Stimulated activated CD4-positive, alpha-beta T cell treated with anti-CD3 and anti-CD28 coated beads, Interleukin-1b, Interleukin-23, amount 100 ng/mL, for 24 hours (primary cell): ENCODE data around the gene FTCDNL1.
A peak's percentile ranks its signal among the peaks of the same experiment; 100 is the strongest.

ENCODE experiments used
- DNase-seq, 4 experiments: peaks; one replicate each; pipeline ENCODE4 v3.0.0-alpha.2; 2020; ENCODE audit warnings: low read depth in 4 of 4, low spot score in 1 of 4

FTCDNL1 gene

GRCh38 chr2:199743415-199744120 lies 107.4 kb downstream of the FTCDNL1 start:
- no peak for DNase-seq

GRCh38 chr2:199742884-199743283 lies 108.1 kb downstream of the FTCDNL1 start:
- DNase-seq = no peak

GRCh38 chr2:199740111-199740428 lies 110.9 kb downstream of the FTCDNL1 start:
- DNase-seq = no peak

- peak; percentile 25 to 57 (median 54) for DNase-seq
Measured at GRCh38 chr2:199739413-199740110, 111.4 kb downstream of the FTCDNL1 start.

DNA sequence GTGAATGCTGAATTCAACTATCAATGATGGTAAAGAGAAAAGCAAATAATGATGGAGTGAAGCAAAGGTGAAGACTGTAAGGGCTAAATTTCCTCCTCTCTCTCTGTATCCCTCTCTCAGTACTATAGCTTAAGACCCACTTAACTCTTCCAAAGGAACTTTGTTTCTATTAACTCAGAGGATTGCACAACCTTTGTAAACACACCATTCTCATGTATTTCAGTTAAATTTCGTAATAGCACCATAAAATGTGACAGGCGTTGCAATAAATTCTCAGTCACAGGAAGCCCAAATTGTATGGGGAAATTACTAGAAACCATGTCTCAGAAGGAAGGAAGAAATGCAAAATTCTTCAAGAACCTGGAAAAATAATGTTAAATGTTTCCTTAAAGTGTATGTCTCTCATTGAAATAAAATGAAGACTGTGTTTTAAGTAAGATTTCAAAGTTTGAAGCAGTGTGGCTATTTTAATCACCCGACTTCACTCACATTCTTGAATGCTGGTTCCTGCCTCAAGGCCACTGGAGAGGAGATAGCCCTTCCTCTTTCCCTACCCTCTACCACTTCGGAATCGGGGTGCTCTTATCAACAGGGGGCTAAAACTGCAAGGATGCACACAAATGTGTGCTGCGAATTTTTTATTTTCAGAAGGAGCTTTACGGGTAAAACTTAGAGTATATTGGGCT lies 112.1 kb downstream of the FTCDNL1 start:
- DNase-seq = no peak

GRCh38 chr2:199734651-199735050 lies 116.3 kb downstream of the FTCDNL1 start:
- DNase-seq = no peak

GRCh38 chr2:199734011-199734410 lies 117.0 kb downstream of the FTCDNL1 start:
- no peak for DNase-seq

GRCh38 chr2:199727801-199728200 lies 123.2 kb downstream of the FTCDNL1 start:
- DNase-seq = no peak

GRCh38 chr2:199727306-199727705 lies 123.7 kb downstream of the FTCDNL1 start:
- no peak for DNase-seq

DNA sequence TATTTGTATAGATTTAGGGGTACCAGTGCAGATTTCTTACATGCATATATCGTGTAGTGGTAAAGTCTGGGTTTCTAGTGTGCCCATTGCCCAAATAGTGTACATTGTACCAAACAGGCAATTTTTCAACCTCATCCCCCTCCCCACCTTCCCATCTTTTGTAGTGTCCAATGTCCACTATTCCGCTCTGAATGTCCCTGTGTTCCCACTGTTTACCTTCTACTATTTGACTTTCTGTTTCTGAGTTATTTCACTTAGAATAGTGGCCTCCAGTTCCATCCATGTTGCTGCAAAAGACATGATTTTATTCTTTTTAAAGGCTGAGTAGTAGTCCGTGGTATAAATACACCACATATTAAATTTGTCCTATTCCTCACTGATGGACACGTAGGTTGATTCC lies 132.9 kb downstream of the FTCDNL1 start:
- DNase-seq = no peak

GRCh38 chr2:199717587-199717907 lies 133.4 kb downstream of the FTCDNL1 start:
- no peak for DNase-seq

DNA sequence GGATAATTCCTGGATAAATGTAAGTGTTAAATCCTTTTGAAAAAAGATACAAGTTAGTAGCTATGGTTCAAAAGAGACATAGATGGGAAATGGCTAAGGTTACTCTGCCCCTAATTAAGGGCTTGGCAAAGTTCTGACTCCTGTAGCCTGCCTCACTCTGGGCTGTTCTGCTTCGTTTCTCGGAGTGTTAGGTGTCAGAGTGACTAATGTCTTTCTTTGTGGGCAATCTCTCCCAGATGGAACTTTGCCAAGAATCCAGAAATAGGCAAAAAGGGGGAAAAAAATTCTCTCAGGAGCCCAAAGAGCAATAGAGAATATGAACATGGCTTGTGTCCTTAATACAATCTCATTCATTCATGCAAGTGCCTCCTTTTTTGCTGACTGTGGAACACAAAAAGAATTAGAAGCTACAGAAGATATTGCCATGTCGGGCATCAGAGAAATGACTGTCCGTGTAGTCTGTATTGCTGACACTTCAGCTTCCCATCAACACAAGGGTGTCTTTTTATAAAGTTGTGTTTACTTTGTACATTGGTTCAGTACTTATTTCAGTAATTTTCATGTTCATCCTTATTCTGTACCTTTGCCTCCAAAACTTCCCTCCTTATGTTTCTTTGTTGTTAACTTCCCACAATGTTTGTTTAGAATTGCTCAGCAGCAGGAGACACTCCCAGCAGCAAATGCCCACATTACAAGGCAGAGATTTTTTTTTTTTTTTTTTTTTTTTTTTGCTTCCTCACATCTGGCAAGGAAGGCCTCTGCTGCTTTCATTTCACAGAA lies 134.0 kb downstream of the FTCDNL1 start:
- no peak for DNase-seq

- no peak for DNase-seq
Measured at GRCh38 chr2:199713746-199714145, 137.2 kb downstream of the FTCDNL1 start.

DNA sequence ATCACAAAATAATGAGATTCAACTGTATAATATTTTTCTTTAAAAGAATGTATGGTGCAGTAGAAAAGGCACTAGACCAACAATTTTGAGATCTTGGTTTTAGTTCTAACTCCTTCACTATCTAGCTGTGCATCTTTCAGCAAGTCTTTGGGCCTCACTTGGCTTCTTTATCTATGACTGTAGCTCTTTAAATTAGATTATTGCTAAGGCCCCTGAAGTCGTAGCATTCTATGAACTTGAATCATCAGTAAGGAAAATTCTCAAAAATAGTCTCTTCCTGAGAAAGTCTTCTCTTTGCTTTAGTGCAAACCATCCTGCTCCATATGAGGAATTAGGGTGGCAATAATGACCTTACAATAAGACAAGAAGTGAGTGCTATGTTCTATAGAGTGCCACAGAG lies 140.4 kb downstream of the FTCDNL1 start:
- no peak for DNase-seq
